ENCODE measurements around the gene NLGN3. TPM values are rescaled to one million over a fixed set of nuclear protein-coding genes. Genes with fewer than 3 reads are reported as not detected.
A peak's percentile ranks its signal among the peaks of the same experiment; 100 is the strongest.
"Not testable (repeated sequence)": the region's sequence is repeated elsewhere in the genome, so short reads cannot be mapped to it uniquely, and the experiment has no call there.

Gene NLGN3
- polyA plus RNA-seq, 1 donor: 2.5 TPM

DNA sequence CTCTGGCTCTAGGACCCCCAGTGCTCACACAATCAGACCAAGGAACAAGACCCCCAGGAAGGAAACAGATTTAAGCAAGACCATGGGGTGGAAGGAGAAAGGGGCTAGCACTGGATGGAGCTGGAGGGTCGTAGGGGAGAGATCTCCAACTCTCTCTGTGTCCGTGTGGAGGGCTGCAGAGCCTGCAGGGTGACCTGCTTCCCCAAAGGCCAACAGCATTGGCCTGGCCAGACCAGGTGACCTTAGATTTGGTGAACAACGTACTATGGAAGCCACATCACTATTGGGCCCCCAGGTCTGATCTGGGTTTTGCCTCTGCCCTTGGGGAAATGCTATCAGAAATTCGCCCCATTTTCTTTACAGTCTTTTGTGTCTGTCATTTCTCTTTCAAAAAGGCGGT lies 26.0 kb downstream of the NLGN3 start:
- no peak for DNase-seq

DNA sequence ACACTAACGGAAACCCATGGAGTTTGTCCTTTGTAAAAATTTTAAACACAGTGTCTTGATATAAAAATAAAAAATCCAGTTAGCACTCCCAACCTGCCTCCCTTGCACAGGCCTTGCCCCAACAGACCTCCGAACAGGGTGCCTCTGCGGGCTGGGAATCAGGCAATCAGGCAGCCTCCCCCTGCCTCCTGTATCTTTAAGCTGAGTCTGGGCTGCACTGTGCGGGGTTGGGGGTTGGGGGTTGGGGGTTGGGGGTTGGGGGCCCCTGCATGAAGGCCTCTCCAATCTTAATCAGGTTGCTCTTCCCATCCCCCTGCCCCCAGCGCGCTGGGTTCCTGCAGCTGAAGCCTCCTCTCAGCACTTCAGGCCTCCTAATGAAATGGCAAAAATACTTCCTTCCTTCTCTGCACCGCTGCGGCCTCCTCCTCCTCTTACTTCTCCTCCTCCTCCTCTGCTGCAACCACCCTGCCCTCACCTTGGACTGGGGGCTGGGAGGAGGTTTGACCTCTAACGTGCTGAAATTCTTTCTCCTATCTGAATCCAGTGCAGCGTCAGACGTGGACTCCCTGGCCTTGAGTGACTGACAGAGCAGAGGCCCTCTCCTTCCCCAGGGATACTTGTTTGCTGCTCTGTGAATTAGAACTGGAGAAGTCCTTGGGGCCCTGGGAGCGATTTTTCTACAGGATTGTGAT lies 26.6 kb downstream of the NLGN3 start:
- no peak for DNase-seq

DNA sequence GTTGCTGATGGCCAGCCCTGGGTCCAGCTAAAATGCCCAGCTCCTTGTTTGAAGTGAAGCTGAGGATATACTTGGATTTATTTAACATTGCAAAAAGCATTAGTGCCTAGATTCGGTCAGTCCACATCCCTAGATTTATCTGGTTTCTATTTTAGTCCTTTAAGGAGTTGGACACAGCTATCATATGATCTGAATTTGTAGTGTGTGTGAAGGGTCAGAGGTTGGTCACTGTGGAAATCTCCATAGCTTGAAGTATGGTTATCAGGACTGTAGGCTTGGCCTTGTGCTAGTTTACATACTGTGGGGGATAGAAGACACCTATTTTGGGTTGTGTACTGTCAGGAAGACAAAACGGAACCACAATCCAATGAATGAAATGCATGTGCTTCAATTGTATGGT lies 28.8 kb downstream of the NLGN3 start:
- no peak for DNase-seq

DNA sequence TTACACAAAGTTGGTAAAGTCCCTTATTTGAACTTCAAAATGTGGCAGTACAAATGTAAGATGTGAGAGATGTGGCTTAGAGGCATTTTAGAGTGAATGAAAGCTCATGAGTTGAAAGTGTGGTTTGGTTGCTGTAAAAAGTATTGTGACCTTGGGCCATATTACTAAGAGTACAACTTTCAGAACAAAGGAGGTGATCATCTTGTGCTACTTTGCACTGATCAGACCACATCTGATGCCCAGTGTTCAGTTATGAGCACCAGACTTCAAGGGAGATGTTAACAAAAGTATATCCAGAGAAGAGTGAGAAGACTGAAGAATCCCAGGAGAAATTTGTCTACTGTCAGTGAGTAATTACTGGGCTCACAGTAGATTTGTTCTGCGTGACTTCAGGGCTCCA lies 30.2 kb downstream of the NLGN3 start:
- DNase-seq: no peak

DNA sequence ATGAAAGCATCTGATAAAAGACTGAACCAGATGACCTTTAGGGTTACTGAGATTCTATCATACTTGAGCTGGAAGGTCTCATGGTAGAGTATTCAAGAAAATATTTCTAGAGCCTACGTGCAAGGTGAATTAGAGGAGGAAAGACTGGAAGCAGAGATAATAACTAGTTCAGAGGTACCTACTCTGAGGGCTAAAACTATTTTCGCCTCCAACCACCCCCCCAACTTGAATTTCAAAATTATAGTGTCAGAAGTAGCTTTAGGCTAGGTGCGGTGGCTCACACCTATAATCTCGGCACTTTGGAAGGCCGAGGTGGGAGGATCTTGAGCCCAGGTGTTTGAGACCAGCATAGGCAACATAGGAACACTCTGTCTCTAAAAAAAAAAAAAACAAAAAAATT lies 30.9 kb downstream of the NLGN3 start:
- no peak for DNase-seq

DNA sequence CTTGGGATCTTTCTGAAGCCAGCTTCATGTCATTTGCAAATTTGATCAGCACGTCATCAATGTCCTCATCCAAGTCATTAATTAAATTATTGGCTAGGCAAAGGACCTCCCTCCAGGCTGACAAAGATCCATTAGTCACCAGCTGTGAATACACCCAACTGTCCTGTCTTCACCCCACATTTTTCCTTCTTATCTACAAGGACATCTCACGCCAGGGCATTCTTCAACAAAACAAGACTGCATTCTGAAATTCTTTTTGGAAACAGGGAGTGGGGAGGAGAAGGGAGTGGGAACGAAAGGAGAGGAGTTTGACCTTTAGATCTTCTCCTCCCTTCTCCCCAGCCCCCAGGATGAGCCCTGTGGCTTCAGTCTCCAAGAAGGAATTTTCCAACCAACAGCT lies 32.7 kb downstream of the NLGN3 start:
- no peak for DNase-seq

DNA sequence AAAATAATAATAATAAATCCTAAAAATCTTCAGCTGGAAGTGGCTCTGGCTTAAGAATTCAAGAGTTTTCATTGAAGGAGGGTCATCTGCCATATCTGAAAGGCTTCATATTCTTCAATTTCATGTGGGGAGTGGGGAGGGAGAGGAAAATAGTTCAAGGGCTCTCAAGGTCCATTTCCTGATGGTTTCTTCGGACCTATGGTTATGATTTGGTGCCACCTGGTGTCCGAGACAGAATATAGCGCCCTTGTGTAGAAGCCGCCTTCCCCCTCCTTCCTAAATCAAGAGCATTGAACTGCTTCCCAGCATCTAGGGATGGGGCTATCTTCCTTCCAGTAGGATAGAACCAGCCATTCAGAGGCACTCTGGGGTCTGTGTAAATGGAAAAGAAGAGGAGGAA lies 34.3 kb downstream of the NLGN3 start:
- peak; percentile 62 for DNase-seq

DNA sequence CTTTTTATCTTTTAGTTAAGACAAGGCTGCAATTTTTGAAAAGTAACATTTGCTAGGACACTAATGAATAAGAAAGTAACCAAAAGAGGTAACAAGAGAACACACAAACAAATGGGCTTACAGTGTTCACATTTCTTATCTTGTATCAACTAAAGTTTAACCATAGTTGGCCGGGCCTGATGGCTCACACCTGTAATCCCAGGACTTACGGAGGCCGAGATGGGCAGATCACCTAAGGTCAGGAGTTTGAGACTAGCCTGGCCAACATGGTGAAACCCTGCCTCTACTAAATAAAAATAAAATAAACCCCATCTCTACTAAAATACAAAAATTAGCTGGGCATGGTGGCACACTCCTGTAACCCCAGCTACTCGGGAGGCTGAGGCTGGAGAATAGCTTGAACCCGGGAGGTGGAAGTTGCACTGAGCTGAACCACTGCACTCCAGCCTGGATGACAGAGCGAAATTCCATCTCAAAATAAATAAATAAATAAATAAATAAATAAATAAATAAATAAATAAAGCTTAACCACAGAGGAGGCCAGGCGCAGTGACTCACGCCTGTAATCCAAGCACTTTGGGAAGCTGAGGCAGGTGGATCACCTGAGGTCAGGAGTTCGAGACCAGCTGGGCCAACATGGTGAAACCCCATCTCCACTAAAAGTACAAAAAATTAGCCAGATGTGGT lies 36.1 kb downstream of the NLGN3 start:
- DNase-seq: not testable (repeated sequence)

DNA sequence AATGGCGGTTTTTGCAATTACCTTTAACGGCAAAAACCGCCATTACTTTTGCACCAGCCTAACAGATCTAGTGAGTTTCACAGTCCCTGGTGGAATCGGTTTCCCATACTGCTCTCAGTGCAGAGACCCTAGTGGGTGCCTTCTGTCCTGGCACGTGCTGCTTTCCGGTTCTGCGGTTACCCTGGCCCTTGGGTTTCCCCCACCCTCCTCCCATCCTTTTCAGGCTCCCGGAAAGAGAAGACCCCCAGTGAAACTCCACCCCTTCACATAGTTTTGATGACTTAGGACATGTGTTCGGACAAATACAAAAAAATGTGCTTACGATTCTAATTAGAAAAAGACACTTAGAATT lies 36.9 kb downstream of the NLGN3 start:
- DNase-seq: no peak

DNA sequence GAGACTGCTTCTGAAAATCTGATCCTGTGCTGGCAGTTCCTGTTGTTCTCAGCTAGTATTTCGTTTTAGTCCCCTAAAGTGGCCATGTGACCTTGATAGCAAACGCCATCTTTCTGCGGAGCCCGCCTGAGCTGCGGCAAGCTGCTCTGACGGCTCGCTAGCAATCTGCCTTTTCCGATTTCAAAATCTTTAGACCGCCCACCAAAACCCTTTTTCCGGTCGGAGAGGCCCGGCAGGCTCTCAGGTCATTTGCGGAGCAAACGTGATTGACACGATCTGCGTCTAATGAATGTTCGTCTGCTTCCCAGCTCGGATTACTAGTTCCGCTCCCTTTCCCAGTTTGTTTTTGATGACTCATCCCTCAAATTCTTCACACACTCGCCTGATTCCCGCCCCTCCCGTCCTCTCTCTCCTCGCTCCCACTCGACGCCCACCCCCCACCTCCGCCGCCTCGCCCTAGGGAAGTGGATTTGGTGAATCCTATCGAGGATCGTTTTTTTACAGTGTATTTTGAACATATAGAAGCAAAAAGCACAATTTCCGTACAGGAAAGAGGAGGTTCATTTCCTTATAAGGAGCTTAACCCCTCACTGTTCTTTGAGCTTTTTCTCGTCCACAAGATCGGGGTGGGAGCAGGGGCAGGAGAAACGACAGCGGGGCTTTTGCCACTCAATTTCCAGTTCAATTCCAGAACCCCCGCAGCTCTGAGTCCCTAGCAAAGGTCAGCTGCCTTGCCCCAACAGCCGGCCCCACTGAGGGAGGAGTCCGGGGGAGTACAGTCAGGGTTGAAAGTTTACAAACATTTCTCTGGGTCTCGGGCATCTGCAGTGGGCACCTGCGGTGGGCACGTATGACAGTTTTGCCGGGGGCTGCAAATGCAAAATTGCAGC lies 37.5 kb downstream of the NLGN3 start:
- DNase-seq: peak; percentile 90

DNA sequence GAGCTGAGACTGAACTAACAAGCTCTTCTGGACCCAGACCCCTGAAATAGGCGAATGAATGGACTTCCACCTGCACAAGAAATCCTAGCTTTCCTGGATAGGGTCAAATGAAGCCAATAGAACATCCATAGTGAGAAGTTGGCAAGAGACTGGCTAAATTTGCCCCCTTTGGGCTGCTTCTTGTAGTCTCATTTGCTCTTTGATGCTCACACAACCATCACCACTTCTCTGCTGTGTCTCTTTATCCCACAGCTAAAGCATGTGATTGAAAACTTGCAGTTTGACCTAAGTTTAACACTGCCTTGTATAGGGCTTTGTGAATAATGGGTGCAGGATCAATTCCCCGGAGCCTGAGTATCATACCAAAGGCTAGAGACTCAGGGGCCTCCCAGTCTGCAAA lies 38.2 kb downstream of the NLGN3 start:
- no peak for DNase-seq

DNA sequence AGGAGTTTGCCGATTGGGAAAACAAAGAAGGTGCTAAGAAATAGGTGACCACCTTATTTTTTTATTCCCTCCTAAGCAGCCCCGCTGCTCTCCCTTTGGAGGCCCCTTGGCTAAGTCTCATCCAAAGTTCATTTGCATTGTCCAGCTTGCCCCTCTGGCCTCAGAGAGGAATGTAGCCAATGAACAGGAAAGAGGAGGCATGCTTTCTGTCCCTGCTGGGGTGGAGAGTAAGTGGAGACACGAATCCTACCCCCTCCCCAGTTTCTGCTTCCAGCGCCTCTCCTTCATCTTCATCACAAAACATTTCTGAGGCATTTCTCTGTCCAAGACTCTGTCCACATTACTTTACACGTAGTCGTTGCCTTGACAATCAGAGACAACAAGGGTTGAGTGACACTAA lies 38.7 kb downstream of the NLGN3 start:
- DNase-seq: peak; percentile 26

DNA sequence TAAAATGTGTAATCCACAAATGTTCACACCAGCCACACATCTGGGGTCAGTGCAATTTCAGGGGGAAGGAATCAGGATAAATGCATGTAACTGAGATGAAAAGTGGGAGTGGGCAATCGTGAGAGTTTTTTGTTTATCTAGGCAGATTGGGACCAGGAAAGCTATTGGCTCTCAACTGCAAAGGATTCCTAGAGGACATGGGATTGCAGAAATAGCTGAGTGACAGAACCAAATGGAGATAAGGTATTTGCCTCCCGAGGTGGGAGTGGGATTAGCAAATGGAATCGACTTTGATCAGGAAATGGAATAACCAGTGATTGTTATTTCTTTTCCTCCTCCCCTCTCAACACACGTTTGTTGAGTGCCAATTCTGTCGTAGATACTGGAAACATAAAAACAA lies 39.5 kb downstream of the NLGN3 start:
- no peak for DNase-seq

DNA sequence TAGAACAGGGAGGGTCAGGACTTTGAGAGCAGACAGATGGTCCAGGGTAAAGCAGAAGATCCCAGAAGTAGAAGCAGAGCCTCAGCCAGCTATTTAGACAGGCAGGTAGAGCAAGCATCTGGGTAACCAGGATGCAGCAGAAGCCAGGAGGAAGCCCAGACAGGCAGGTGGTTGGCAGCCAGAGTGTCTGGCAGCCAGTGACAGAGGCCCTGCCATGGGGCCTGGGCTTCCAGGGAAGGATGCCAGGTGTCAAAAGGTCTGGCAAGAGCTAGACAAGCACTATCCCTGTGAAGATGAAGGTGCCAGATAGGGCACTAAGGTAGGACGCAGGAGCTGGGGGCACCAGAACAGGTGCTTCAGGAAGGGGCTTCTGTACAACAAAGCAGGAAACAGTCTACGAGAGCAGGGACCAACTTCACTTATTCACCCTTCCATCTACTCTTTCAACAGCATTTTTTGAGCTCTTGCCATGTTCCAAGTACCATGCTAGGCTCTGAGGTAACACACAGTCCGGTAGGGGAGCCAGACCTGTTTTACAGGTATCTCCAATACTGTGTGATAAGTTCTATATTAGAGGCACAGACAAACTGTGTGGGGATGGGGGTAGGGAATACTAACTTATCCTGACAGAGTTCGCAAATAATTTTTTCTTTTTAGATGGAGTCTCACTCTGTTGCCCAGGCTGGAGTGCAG lies 40.3 kb downstream of the NLGN3 start:
- no peak for DNase-seq

DNA sequence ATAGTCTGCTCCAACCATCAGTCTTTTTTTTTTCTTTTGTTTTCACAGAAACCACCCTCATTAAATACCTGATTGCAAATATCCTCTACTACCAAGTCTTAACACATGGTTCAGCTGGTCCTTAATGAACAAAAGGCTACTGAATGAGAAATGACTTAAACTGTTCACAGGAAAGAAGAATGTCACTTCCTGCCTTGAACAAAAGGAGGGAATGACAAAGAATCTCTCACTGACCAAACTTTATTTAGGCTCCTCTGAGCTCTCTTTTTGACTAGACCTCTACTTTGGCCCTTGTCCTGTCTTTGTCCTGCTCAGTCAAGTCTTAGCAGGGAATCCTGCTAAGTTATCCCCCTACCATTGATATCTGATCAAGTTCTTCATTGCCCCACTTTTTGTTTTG lies 46.6 kb downstream of the NLGN3 start:
- DNase-seq: no peak

DNA sequence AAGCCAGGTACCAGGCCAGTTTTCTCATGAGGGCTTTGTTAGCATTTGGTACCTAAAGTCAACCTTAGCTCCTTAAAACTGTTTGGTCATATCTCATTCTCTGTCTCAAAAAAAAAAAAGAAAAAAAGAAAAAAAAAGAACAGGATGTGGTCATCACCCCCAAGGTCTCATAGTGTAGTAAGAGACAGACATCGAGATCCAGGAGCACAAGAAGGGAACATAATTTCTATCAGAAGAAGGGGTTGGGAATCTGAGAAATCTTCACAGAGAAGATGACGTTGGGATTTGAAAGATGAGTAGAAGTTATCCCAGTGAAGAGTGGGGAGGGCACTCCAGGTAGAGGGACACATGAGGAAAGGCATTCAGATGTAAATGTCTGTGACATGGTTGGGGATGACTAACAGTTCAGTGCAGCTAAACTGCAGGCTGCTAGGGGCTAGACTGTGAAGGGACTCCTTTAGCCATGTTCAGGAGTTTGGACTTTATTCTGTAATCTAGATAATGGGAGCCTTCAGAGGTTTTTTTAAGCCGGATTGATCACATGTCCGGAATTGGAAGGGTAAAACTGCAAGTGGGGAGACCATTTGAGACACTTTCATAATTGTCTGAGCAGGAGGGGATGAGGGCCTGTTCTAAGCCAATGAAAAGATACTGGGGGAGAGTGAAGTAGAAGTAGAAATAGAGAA lies 51.5 kb downstream of the NLGN3 start:
- DNase-seq: no peak

DNA sequence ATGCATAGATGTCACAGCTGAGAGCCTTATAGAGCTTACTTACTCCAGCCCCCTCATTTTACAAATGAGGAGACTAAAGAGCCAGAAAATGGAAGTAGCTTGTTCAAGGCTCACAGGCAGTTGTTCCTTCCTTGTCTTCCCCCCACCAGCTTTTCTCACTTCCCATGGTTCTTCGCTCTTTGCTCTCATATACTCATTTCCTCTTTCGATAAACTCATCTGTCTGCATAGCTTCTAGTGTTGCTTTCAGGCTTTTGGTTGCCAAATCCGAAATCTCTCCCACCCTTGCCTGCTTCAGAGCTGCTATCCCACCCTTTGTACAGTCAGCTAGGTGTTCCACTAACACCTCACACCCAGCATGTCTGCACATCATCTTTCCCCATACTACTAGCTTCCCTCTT lies 53.4 kb downstream of the NLGN3 start:
- DNase-seq: no peak

DNA sequence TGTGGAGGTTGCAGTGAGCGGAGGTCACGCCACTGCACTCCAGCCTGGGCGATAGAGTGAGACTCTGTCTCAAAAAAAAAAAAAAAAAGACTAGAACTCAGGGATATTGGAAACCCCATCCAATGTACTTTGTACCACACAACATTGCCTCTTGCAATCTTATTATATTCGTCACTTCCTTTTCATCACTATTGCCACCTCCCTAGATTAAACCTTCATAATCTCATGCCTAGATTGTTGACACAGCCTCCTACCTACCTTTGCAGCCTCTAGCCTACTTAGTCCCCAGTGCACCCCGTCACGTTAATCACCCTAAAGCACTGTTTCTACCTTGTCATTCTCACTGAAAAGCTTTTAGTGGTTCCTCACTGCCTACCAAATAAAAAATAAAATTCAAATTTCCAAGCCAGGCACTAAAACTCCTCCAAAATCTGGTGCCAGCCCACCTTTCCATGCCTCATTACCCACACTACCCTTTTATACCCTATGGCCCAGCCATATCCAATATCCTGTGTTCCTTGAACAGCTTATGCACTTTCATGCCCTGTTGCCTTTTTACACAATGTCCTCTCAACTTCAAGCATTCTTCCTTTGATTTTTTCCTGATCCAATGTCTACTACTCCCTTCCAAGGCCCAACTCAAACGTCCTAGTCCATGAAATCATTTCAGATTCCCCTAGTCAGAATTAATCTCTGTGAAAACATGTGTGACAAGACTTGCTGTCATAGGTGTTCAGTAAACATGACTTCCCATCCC lies 54.8 kb downstream of the NLGN3 start:
- no peak for DNase-seq

DNA sequence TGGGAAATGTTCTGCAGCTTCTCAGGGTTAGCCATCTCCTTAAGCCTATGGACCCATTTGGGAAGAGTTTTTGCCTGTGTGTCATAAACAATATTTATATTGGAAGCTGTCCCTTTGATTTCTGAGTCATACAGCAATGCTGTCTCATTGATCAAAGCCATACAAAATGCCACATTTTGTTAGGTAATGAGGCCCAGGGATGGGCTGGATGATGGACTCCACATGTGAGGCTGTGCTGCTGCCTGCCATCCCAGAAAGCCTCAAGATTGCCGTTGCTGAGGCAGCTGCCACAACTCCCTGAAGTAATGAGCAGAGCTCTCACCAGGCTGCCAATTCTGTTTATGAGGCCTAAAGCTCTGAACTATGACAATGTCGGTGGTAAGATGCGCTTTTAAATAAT lies 66.2 kb downstream of the NLGN3 start:
- no peak for DNase-seq

DNA sequence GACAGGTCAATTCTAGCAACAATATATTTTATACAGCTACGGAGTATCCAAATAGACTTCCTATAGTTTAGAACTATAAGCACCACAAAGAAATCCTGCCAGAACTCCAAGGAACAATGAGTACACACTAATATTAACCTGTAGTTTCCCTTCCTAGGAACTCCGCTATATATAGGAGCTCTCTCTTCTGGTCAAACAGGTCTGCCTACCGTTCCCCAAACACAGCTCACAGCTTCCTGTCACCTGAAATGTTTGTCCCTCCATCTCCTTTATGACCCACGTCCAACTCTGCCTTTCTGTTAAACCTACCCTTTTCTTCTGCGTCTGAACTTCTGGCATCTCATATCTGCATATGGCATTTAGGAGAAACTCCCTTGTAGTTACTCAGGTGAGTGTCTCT lies 67.9 kb downstream of the NLGN3 start:
- no peak for DNase-seq

DNA sequence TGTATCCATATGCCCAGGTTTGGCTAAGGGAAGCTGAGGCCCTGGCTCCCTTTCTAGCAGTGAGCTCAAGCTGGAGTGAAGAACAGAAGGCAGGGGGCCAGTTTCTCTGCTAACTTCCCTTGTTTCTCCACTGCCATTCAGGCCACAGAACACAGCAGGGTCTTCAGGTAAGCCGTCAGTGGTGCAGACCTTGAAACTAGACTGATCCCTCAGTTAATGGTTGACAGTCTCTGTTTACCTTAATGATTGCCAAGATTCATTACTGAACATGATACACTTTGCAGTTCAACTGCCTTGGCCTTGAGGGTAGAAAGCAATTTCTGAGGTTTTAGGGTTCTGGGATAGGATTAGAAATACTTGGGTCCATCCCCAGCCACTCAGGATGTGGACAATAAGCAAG lies 69.5 kb downstream of the NLGN3 start:
- no peak for DNase-seq
